ENCODE measurements around the gene VEGFB.

VEGFB gene

GRCh38 chr11:64229090-64229743 is 5.2 kb upstream of the VEGFB start:
- Histone ChIP-seq H3K36me3 (ENCODE audit: insufficient read depth, insufficient read length, low read length) (peaks cover 14% of the 10 kb centered on the region), H3K4me1 (ENCODE audit: insufficient read depth, insufficient read length) (peaks cover 39% of the 10 kb centered on the region), H3K27me3 (ENCODE audit: insufficient read depth, insufficient read length) (peaks cover 13% of the 10 kb centered on the region), H3K4me3 (ENCODE audit: insufficient read length, low read depth) (no peak overlapping the region), H3K9me3 (ENCODE audit: insufficient read depth, low read length) (no peaks in the 10 kb centered on the region), H3K9ac (ENCODE audit: insufficient read length, low read depth) (peak overlapping the region; percentile 70)
- DNase-seq (ENCODE audit: low read depth, low spot score), result no peak
- TF ChIP-seq SUZ12 (IDR thresholded peaks at IDR 0.05; ENCODE audit: extremely low read depth, insufficient read depth, insufficient read length) (no peak), ZNF274 (IDR thresholded peaks at IDR 0.05; ENCODE audit: low read depth, low read length) (no peak), YY1 (IDR thresholded peaks at IDR 0.05; ENCODE audit: insufficient read depth, insufficient read length) (no peak)

- H3K4me1 ChIP-seq (ENCODE audit: insufficient read depth, insufficient read length), result peaks cover 35% of the 10 kb centered on the region
- H3K27me3 ChIP-seq (ENCODE audit: insufficient read depth, insufficient read length), result peaks cover 13% of the 10 kb centered on the region
- DNase-seq (ENCODE audit: low read depth, low spot score), result no peak
- H3K36me3 ChIP-seq (ENCODE audit: insufficient read depth, insufficient read length, low read length), result peaks cover 9% of the 10 kb centered on the region
- no peaks in the 10 kb centered on the region for H3K9me3 ChIP-seq (ENCODE audit: insufficient read depth, low read length)
- peak overlapping the region; percentile 77 for H3K9ac ChIP-seq (ENCODE audit: insufficient read length, low read depth)
- no peak overlapping the region for H3K4me3 ChIP-seq (ENCODE audit: insufficient read length, low read depth)
- TF ChIP-seq ZNF274 (IDR thresholded peaks at IDR 0.05; ENCODE audit: low read depth, low read length) (no peak), YY1 (IDR thresholded peaks at IDR 0.05; ENCODE audit: insufficient read depth, insufficient read length) (no peak), SUZ12 (IDR thresholded peaks at IDR 0.05; ENCODE audit: extremely low read depth, insufficient read depth, insufficient read length) (no peak)
Observed at GRCh38 chr11:64229744-64230170, 4.6 kb upstream of the VEGFB start.

GRCh38 chr11:64230171-64230984 is 4.0 kb upstream of the VEGFB start, which contains the start of gene DNAJC4:
Gene DNAJC4, plus strand, starts transcription at chr11:64230548. Its CDS starts 307 bp downstream, at chr11:64230855.
- H3K4me1 ChIP-seq (ENCODE audit: insufficient read depth, insufficient read length), result peaks cover 35% of the 10 kb centered on the region

GRCh38 chr11:64230985-64231365 is 3.4 kb upstream of the VEGFB start:
- no peaks in the 10 kb centered on the region for H3K9me3 ChIP-seq (ENCODE audit: insufficient read depth, low read length)
- H3K4me1 ChIP-seq (ENCODE audit: insufficient read depth, insufficient read length), result peaks cover 35% of the 10 kb centered on the region
- DNase-seq (ENCODE audit: low read depth, low spot score), result no peak
- H3K36me3 ChIP-seq (ENCODE audit: insufficient read depth, insufficient read length, low read length), result peaks cover 7% of the 10 kb centered on the region
- TF ChIP-seq ZNF274 (IDR thresholded peaks at IDR 0.05; ENCODE audit: low read depth, low read length), result no peak
- no peak for TF ChIP-seq SUZ12 (IDR thresholded peaks at IDR 0.05; ENCODE audit: extremely low read depth, insufficient read depth, insufficient read length)
- TF ChIP-seq YY1 (IDR thresholded peaks at IDR 0.05; ENCODE audit: insufficient read depth, insufficient read length), result no peak
- H3K9ac ChIP-seq (ENCODE audit: insufficient read length, low read depth), result peak overlapping the region; percentile 89
- H3K27me3 ChIP-seq (ENCODE audit: insufficient read depth, insufficient read length), result peaks cover 13% of the 10 kb centered on the region
- H3K4me3 ChIP-seq (ENCODE audit: insufficient read length, low read depth), result peak overlapping the region; percentile 83

More at GRCh38 chr11:64230171-64230984, 4.0 kb upstream of the VEGFB start, which contains the start of gene DNAJC4:
- H3K4me3 ChIP-seq (ENCODE audit: insufficient read length, low read depth), result peak within 1 kb of the TSS; percentile 83
- peaks cover 13% of the 10 kb centered on the region for H3K27me3 ChIP-seq (ENCODE audit: insufficient read depth, insufficient read length)
- no peaks in the 10 kb centered on the region for H3K9me3 ChIP-seq (ENCODE audit: insufficient read depth, low read length)
- TF ChIP-seq SUZ12 (IDR thresholded peaks at IDR 0.05; ENCODE audit: extremely low read depth, insufficient read depth, insufficient read length) (no peak), ZNF274 (IDR thresholded peaks at IDR 0.05; ENCODE audit: low read depth, low read length) (no peak), YY1 (IDR thresholded peaks at IDR 0.05; ENCODE audit: insufficient read depth, insufficient read length) (no peak)
- peak; percentile 92 for DNase-seq (ENCODE audit: low read depth, low spot score)
- peaks cover 5% of the 10 kb centered on the region for H3K36me3 ChIP-seq (ENCODE audit: insufficient read depth, insufficient read length, low read length)
- peak within 1 kb of the TSS; percentile 89 for H3K9ac ChIP-seq (ENCODE audit: insufficient read length, low read depth)

GRCh38 chr11:64231546-64231945 is 2.8 kb upstream of the VEGFB start:
- peak overlapping the region; percentile 42 for H3K9ac ChIP-seq (ENCODE audit: insufficient read length, low read depth)
- peaks cover 35% of the 10 kb centered on the region for H3K4me1 ChIP-seq (ENCODE audit: insufficient read depth, insufficient read length)
- no peak overlapping the region for H3K4me3 ChIP-seq (ENCODE audit: insufficient read length, low read depth)
- peaks cover 13% of the 10 kb centered on the region for H3K27me3 ChIP-seq (ENCODE audit: insufficient read depth, insufficient read length)
- TF ChIP-seq SUZ12 (IDR thresholded peaks at IDR 0.05; ENCODE audit: extremely low read depth, insufficient read depth, insufficient read length) (no peak), ZNF274 (IDR thresholded peaks at IDR 0.05; ENCODE audit: low read depth, low read length) (no peak), YY1 (IDR thresholded peaks at IDR 0.05; ENCODE audit: insufficient read depth, insufficient read length) (no peak)
- H3K9me3 ChIP-seq (ENCODE audit: insufficient read depth, low read length), result no peaks in the 10 kb centered on the region
- peaks cover 9% of the 10 kb centered on the region for H3K36me3 ChIP-seq (ENCODE audit: insufficient read depth, insufficient read length, low read length)
- DNase-seq (ENCODE audit: low read depth, low spot score), result no peak

GRCh38 chr11:64232182-64232966 is 2.0 kb upstream of the VEGFB start:
- no peak overlapping the region for H3K4me3 ChIP-seq (ENCODE audit: insufficient read length, low read depth)
- no peak for DNase-seq (ENCODE audit: low read depth, low spot score)
- H3K9ac ChIP-seq (ENCODE audit: insufficient read length, low read depth), result peak overlapping the region; percentile 42
- TF ChIP-seq YY1 (IDR thresholded peaks at IDR 0.05; ENCODE audit: insufficient read depth, insufficient read length) (no peak), SUZ12 (IDR thresholded peaks at IDR 0.05; ENCODE audit: extremely low read depth, insufficient read depth, insufficient read length) (no peak), ZNF274 (IDR thresholded peaks at IDR 0.05; ENCODE audit: low read depth, low read length) (no peak)
- peaks cover 26% of the 10 kb centered on the region for H3K4me1 ChIP-seq (ENCODE audit: insufficient read depth, insufficient read length)
- H3K27me3 ChIP-seq (ENCODE audit: insufficient read depth, insufficient read length), result peaks cover 13% of the 10 kb centered on the region
- H3K36me3 ChIP-seq (ENCODE audit: insufficient read depth, insufficient read length, low read length), result peaks cover 13% of the 10 kb centered on the region
- H3K9me3 ChIP-seq (ENCODE audit: insufficient read depth, low read length), result no peaks in the 10 kb centered on the region

All from NT2/D1 (cell line).